Loucy (cell line): Measurements from ENCODE around the gene RTP3.

Source experiments
- EZH2phosphoT487 ChIP-seq: fragments of 200-600 bp; IDR thresholded peaks from 2 replicates; pipeline ENCODE4 v1.6.1; 2018; ENCODE audit warnings: antibody characterized with exemption, mild to moderate bottlenecking, moderate library complexity, borderline replicate concordance
- TF ChIP-seq, protein P1 (sequence below): fragments of 200-600 bp; sonication (generic); conservative IDR thresholded peaks from 2 replicates; pipeline ENCODE4 v1.5.1; 2014; ENCODE audit warnings: mild to moderate bottlenecking, antibody characterized with exemption, low read length

DNA sequence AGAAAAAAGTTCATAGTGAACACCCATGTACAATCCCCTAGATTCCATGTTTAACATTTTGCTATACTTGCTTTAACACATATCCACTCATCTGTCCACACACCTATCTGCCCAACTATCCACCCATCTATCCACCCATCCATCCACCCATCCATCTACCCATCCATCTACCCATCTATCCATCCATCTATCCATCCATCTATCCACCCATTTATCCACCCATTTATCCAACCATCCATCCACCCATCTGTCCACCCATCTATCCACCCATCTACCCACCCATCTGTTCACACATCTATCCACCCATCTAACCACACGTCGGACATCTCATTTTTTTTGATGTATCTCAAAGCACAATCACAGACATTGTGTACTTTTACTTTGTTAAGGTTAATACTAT, 25.8 kb downstream of the RTP3 start:
- TF ChIP-seq, protein P1, sequence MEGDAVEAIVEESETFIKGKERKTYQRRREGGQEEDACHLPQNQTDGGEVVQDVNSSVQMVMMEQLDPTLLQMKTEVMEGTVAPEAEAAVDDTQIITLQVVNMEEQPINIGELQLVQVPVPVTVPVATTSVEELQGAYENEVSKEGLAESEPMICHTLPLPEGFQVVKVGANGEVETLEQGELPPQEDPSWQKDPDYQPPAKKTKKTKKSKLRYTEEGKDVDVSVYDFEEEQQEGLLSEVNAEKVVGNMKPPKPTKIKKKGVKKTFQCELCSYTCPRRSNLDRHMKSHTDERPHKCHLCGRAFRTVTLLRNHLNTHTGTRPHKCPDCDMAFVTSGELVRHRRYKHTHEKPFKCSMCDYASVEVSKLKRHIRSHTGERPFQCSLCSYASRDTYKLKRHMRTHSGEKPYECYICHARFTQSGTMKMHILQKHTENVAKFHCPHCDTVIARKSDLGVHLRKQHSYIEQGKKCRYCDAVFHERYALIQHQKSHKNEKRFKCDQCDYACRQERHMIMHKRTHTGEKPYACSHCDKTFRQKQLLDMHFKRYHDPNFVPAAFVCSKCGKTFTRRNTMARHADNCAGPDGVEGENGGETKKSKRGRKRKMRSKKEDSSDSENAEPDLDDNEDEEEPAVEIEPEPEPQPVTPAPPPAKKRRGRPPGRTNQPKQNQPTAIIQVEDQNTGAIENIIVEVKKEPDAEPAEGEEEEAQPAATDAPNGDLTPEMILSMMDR = no peak
- no peak for TF ChIP-seq EZH2phosphoT487
